NCI-H1092 treated with DMSO at 0.1 percent for 48 hours (cell line): ENCODE results near the gene LMBRD1.

Experiments
- DNase-seq: peaks from one replicate; lab custom pipeline; 2025; lab: John Stamatoyannopoulos, UW

The LMBRD1 gene

DNA sequence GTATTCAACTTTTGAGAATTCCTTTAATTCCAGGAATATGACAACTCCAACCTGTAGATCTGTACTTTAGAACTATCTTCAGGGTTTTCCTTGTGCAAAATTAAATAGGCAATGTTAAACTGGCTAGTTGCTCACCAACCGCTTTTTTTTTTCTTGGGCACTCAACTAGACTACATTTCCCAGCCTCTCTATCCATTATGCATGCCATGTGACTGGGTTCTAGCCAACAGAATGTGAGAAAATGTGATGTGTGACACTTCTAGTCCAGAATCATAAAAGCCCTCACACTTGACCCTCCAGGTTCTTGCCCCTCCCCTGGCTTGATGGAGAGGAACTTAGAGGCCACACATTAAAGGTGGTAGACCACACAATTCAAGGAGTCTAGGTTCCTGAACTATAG, 166.0 kb downstream of the LMBRD1 start:
- no peak for DNase-seq

- no peak for DNase-seq
Measured at GRCh38 chr6:69627625-69628024, 169.2 kb downstream of the LMBRD1 start.

GRCh38 chr6:69624944-69625343, 171.9 kb downstream of the LMBRD1 start:
- DNase-seq = no peak
